MM.1S (cell line): ENCODE results near the gene IFNG.

ENCODE experiments used
- DNase-seq: peaks from one replicate; pipeline ENCODE4 v3.0.0-alpha.2; 2015
- H2AFZ ChIP-seq: fragments of 300-600 bp; sonication (generic); 2 replicates; pipeline ENCODE4 v1.6.0; 2016; ENCODE audit warnings: antibody characterized with exemption, low read length
- H3F3A ChIP-seq: fragments of 300-600 bp; sonication (generic); 2 replicates; pipeline ENCODE4 v1.6.1; 2016; ENCODE audit warnings: mild to moderate bottlenecking, antibody characterized with exemption, low read length, moderate library complexity, mixed read lengths; ENCODE audit not compliant: insufficient read depth
- H3K27ac ChIP-seq: fragments of 300-600 bp; sonication (generic); 2 replicates; pipeline ENCODE4 v1.5.1; 2016; ENCODE audit warnings: mild to moderate bottlenecking, low read length
- H3K27me3 ChIP-seq: fragments of 300-600 bp; sonication (generic); replicated peaks from 2 replicates; pipeline ENCODE4 v1.6.0; 2016; ENCODE audit warnings: low read length; ENCODE audit not compliant: insufficient read depth
- H3K36me3 ChIP-seq: fragments of 300-600 bp; sonication (generic); replicated peaks from 2 replicates; pipeline ENCODE4 v1.6.1; 2016; ENCODE audit warnings: mild to moderate bottlenecking, low read length, mixed read lengths; ENCODE audit not compliant: insufficient read depth
- H3K4me1 ChIP-seq: fragments of 300-600 bp; sonication (generic); 2 replicates; pipeline ENCODE4 v1.6.1; 2016; ENCODE audit warnings: low read length, mixed read lengths
- H3K4me2 ChIP-seq: fragments of 300-600 bp; sonication (generic); 2 replicates; pipeline ENCODE4 v1.6.0; 2016; ENCODE audit warnings: low read depth, low read length
- H3K4me3 ChIP-seq: fragments of 300-600 bp; sonication (generic); 2 replicates; pipeline ENCODE4 v1.5.1; 2016; ENCODE audit warnings: low read length, mixed read lengths
- H3K79me2 ChIP-seq: fragments of 300-600 bp; sonication (generic); 2 replicates; pipeline ENCODE4 v1.6.1; 2016; ENCODE audit warnings: mixed run types, low read length, mixed read lengths
- H3K9ac ChIP-seq: fragments of 300-600 bp; sonication (generic); 2 replicates; pipeline ENCODE4 v1.6.1; 2016; ENCODE audit warnings: low read length, mixed read lengths
- H3K9me2 ChIP-seq: fragments of 300-600 bp; sonication (generic); replicated peaks from 2 replicates; pipeline ENCODE4 v1.6.1; 2016; ENCODE audit warnings: mild to moderate bottlenecking, low read length, mixed read lengths; ENCODE audit not compliant: insufficient read depth
- H3K9me3 ChIP-seq: fragments of 300-600 bp; sonication (generic); replicated peaks from 2 replicates; pipeline ENCODE4 v1.6.1; 2016; ENCODE audit warnings: mild to moderate bottlenecking, low read length, mixed read lengths; ENCODE audit not compliant: insufficient read depth
- H4K20me1 ChIP-seq: fragments of 300-600 bp; sonication (generic); 2 replicates; pipeline ENCODE4 v1.6.1; 2016; ENCODE audit warnings: mild to moderate bottlenecking, low read length, moderate library complexity, mixed read lengths; ENCODE audit not compliant: insufficient read depth
- EZH2 ChIP-seq: fragments of 300-600 bp; sonication (generic); optimal IDR thresholded peaks from 2 replicates; pipeline ENCODE3; 2017; ENCODE audit warnings: low read depth, mild to moderate bottlenecking, antibody characterized with exemption, low read length, mixed read lengths
- EZH2phosphoT487 ChIP-seq: fragments of 300-600 bp; sonication (generic); IDR thresholded peaks from 2 replicates; pipeline ENCODE4 v1.6.1; 2018; ENCODE audit warnings: antibody characterized with exemption, low read length
- TF ChIP-seq, protein P1 (sequence below): fragments of 300-600 bp; sonication (generic); IDR thresholded peaks from 2 replicates; pipeline ENCODE4 v1.5.1; 2016; ENCODE audit warnings: antibody characterized with exemption, low read length, mixed read lengths

The IFNG gene

DNA sequence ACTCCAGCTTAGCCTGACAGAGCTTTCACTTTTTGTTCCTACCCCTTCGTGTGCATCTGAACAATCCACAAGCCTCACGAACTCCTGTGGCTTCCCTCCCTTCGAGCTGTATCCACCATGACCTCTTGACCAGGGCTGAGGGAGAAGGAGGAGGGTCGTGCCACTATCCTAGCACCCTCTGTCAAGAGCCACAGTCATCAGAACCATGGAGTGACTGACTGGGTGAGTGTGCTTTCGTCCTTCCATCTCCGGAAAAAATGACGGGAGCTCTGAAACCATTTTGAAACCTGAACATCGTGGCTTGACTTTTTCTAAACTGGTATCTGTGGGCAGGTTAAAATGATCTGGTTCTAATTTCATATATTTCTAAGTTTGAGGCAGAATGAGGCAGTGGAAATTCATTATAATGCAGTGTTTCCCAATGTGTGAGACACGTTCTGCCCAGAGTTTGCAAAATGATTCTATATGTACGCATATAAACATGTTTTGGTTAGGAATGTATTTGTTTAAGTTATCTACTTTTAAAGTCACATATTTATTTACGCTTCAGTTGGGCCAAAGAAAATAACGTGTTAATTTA, 39.1 kb upstream of the IFNG start:
- no peaks in the 10 kb centered on the region for H3K4me1 ChIP-seq
- no peak overlapping the region for H3K4me2 ChIP-seq
- DNase-seq, result no peak
- H2AFZ ChIP-seq, result no peak overlapping the region
- H4K20me1 ChIP-seq, result no peaks in the 10 kb centered on the region
- no peak overlapping the region for H3K9ac ChIP-seq
- no peaks in the 10 kb centered on the region for H3K79me2 ChIP-seq
- H3K27ac ChIP-seq, result no peak overlapping the region
- H3K27me3 ChIP-seq, result no peaks in the 10 kb centered on the region
- H3F3A ChIP-seq, result no peaks in the 10 kb centered on the region
- no peaks in the 10 kb centered on the region for H3K36me3 ChIP-seq
- no peak for TF ChIP-seq EZH2
- no peak for TF ChIP-seq EZH2phosphoT487
- TF ChIP-seq, protein P1, sequence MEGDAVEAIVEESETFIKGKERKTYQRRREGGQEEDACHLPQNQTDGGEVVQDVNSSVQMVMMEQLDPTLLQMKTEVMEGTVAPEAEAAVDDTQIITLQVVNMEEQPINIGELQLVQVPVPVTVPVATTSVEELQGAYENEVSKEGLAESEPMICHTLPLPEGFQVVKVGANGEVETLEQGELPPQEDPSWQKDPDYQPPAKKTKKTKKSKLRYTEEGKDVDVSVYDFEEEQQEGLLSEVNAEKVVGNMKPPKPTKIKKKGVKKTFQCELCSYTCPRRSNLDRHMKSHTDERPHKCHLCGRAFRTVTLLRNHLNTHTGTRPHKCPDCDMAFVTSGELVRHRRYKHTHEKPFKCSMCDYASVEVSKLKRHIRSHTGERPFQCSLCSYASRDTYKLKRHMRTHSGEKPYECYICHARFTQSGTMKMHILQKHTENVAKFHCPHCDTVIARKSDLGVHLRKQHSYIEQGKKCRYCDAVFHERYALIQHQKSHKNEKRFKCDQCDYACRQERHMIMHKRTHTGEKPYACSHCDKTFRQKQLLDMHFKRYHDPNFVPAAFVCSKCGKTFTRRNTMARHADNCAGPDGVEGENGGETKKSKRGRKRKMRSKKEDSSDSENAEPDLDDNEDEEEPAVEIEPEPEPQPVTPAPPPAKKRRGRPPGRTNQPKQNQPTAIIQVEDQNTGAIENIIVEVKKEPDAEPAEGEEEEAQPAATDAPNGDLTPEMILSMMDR, result no peak
- no peak overlapping the region for H3K4me3 ChIP-seq
- H3K9me2 ChIP-seq, result no peaks in the 10 kb centered on the region
- no peaks in the 10 kb centered on the region for H3K9me3 ChIP-seq

DNA sequence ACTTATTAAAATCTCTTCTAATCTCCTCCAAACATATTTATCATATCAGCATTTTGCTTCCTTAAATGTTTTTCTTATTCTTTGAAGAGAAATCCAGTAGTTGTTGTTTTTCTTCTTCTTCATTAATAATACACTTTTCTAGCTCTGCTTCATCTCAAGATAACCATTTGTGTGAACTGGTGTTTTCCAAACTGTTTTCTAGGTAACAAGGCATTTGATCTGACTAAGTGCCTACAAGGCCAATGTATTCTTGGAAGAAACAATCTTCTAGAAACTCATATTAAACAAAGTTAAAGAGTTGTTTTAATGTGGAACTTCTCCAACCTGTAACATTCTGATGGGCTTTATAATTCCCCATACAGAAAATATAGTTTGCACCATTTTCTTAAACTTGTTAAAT, 30.8 kb upstream of the IFNG start:
- no peak overlapping the region for H3K27ac ChIP-seq
- H3K27me3 ChIP-seq, result no peaks in the 10 kb centered on the region
- no peaks in the 10 kb centered on the region for H3K79me2 ChIP-seq
- no peak for TF ChIP-seq EZH2phosphoT487
- no peak for TF ChIP-seq EZH2
- TF ChIP-seq, protein P1, result no peak
- H2AFZ ChIP-seq, result no peak overlapping the region
- DNase-seq, result no peak
- H3K4me3 ChIP-seq, result no peak overlapping the region
- H3F3A ChIP-seq, result no peaks in the 10 kb centered on the region
- no peaks in the 10 kb centered on the region for H4K20me1 ChIP-seq
- H3K9me3 ChIP-seq, result no peaks in the 10 kb centered on the region
- H3K4me1 ChIP-seq, result no peaks in the 10 kb centered on the region
- no peaks in the 10 kb centered on the region for H3K9me2 ChIP-seq
- H3K4me2 ChIP-seq, result no peak overlapping the region
- no peak overlapping the region for H3K9ac ChIP-seq
- H3K36me3 ChIP-seq, result no peaks in the 10 kb centered on the region

DNA sequence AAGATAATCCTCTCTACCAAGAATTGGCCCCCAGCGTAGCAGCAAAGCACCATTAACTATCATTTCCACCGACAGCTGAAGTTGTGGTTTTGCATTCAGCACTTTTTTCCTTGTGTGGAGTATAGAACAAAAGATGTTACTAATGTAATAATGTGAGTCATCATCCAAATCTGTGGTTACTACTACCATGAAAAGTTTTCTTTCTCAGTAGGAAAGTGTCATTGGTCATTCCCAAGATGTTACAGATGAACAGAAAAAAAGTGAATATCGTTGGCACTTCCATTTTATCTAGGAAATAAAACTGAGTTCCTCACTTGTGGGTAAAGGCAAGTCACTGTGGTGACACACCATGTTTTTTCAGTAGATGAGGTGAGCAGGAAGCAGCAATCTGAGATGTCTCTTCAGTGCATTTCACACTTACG, 30.3 kb upstream of the IFNG start:
- no peaks in the 10 kb centered on the region for H3K79me2 ChIP-seq
- no peak for TF ChIP-seq EZH2
- no peak for TF ChIP-seq EZH2phosphoT487
- TF ChIP-seq, protein P1, result no peak
- H3K27me3 ChIP-seq, result no peaks in the 10 kb centered on the region
- H3K27ac ChIP-seq, result no peak overlapping the region
- H3K4me1 ChIP-seq, result no peaks in the 10 kb centered on the region
- H4K20me1 ChIP-seq, result no peaks in the 10 kb centered on the region
- H3K4me2 ChIP-seq, result no peak overlapping the region
- no peaks in the 10 kb centered on the region for H3K9me3 ChIP-seq
- no peaks in the 10 kb centered on the region for H3K36me3 ChIP-seq
- H3K4me3 ChIP-seq, result no peak overlapping the region
- no peaks in the 10 kb centered on the region for H3K9me2 ChIP-seq
- no peak for DNase-seq
- H3F3A ChIP-seq, result no peaks in the 10 kb centered on the region
- no peak overlapping the region for H2AFZ ChIP-seq
- no peak overlapping the region for H3K9ac ChIP-seq
